ENCODE results near the gene HIGD1A.

HIGD1A gene

GRCh38 chr3:42849017-42849416, 44.7 kb upstream of the HIGD1A start:
- DNase-seq (ENCODE audit: low spot score), result no peak
- TF ChIP-seq, protein P1, sequence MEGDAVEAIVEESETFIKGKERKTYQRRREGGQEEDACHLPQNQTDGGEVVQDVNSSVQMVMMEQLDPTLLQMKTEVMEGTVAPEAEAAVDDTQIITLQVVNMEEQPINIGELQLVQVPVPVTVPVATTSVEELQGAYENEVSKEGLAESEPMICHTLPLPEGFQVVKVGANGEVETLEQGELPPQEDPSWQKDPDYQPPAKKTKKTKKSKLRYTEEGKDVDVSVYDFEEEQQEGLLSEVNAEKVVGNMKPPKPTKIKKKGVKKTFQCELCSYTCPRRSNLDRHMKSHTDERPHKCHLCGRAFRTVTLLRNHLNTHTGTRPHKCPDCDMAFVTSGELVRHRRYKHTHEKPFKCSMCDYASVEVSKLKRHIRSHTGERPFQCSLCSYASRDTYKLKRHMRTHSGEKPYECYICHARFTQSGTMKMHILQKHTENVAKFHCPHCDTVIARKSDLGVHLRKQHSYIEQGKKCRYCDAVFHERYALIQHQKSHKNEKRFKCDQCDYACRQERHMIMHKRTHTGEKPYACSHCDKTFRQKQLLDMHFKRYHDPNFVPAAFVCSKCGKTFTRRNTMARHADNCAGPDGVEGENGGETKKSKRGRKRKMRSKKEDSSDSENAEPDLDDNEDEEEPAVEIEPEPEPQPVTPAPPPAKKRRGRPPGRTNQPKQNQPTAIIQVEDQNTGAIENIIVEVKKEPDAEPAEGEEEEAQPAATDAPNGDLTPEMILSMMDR (IDR thresholded peaks at IDR 0.05; ENCODE audit: extremely low read depth, insufficient read depth, missing control alignments), result no peak
- in situ Hi-C loops (cut with MboI; ENCODE audit: low pct_unique_long_range_greater_than_20kb, low sequenced_read_pairs, unreplicated experiment), result no loop called here

GRCh38 chr3:42847731-42848130, 43.4 kb upstream of the HIGD1A start:
- DNase-seq (ENCODE audit: low spot score), result no peak
- in situ Hi-C loops (cut with MboI; ENCODE audit: low pct_unique_long_range_greater_than_20kb, low sequenced_read_pairs, unreplicated experiment), result no loop called here
- TF ChIP-seq, protein P1 (IDR thresholded peaks at IDR 0.05; ENCODE audit: extremely low read depth, insufficient read depth, missing control alignments), result no peak

- TF ChIP-seq, protein P1 (IDR thresholded peaks at IDR 0.05; ENCODE audit: extremely low read depth, insufficient read depth, missing control alignments), result no peak
- DNase-seq (ENCODE audit: low spot score), result peak; percentile 41
- in situ Hi-C loops (cut with MboI; ENCODE audit: low pct_unique_long_range_greater_than_20kb, low sequenced_read_pairs, unreplicated experiment), result no loop called here
Measured at GRCh38 chr3:42846685-42847522, 42.6 kb upstream of the HIGD1A start.

- TF ChIP-seq, protein P1 (IDR thresholded peaks at IDR 0.05; ENCODE audit: extremely low read depth, insufficient read depth, missing control alignments), result no peak
- in situ Hi-C loops (cut with MboI; ENCODE audit: low pct_unique_long_range_greater_than_20kb, low sequenced_read_pairs, unreplicated experiment), result no loop called here
- DNase-seq (ENCODE audit: low spot score), result no peak
Measured at GRCh38 chr3:42844815-42845214, 40.5 kb upstream of the HIGD1A start.

DNA sequence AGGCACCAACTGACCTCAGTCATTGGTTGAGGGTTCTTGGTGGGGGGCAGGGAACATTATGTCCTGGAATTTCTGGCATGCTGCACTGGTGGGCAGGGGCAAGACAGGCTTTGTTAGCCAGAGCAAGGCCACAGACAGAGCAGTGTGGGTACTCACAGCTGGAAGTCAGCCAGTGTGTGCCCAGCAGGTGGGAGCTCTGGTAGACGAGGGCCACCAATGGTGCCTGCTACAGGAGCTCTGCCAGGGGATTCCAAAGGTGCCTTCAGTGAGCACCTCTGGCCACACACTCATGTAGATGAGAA, 40.1 kb upstream of the HIGD1A start:
- in situ Hi-C loops (cut with MboI; ENCODE audit: low pct_unique_long_range_greater_than_20kb, low sequenced_read_pairs, unreplicated experiment), result no loop called here
- TF ChIP-seq, protein P1 (IDR thresholded peaks at IDR 0.05; ENCODE audit: extremely low read depth, insufficient read depth, missing control alignments), result no peak
- DNase-seq (ENCODE audit: low spot score), result no peak

- TF ChIP-seq, protein P1 (IDR thresholded peaks at IDR 0.05; ENCODE audit: extremely low read depth, insufficient read depth, missing control alignments), result no peak
- in situ Hi-C loops (cut with MboI; ENCODE audit: low pct_unique_long_range_greater_than_20kb, low sequenced_read_pairs, unreplicated experiment), result no loop called here
- DNase-seq (ENCODE audit: low spot score), result no peak
Measured at GRCh38 chr3:42843713-42844411, 39.6 kb upstream of the HIGD1A start.

Data from GM13977 (cell line).